HepG2 (cell line): ENCODE data around the gene RMRP. TPM values are rescaled to one million over a fixed set of nuclear protein-coding genes. Genes with fewer than 3 reads are reported as not detected.
A peak's percentile ranks its signal among the peaks of the same experiment; 100 is the strongest.

Source experiments
- AGO1 ChIP-seq: fragments of 200-400 bp; formaldehyde crosslinking; IDR thresholded peaks from 2 replicates; pipeline ENCODE4 v1.6.1; 2017; ENCODE audit warnings: mild to moderate bottlenecking, low read depth, low read length, moderate library complexity; ENCODE audit not compliant: poor library complexity, severe bottlenecking
- ARID2 ChIP-seq: sonication (generic); formaldehyde crosslinking; IDR thresholded peaks from 2 replicates; pipeline ENCODE4 v1.8.1; 2022; ENCODE audit warnings: mild to moderate bottlenecking, missing genetic modification reagents, borderline replicate concordance
- CBX5 ChIP-seq: sonication (generic); formaldehyde crosslinking; IDR thresholded peaks from 2 replicates; pipeline ENCODE4 v1.4.0; 2020; ENCODE audit warnings: missing genetic modification reagents, borderline replicate concordance
- FOXP1 ChIP-seq, 2 experiments: fragments of 450-650 bp in 1 of 2; IDR thresholded peaks; 2 replicates each; pipeline ENCODE4 v1.6.1; 2017 to 2018; ENCODE audit warnings: antibody characterized with exemption in 1 of 2
- KAT8 ChIP-seq: IDR thresholded peaks from 2 replicates; pipeline ENCODE4 v1.6.1; 2016; ENCODE audit warnings: missing genetic modification reagents, missing compliant biosample characterization
- KLF9 ChIP-seq: IDR thresholded peaks from 2 replicates; pipeline ENCODE4 v1.6.1; 2016; ENCODE audit warnings: low read depth
- MAFF ChIP-seq: IDR thresholded peaks from 2 replicates; pipeline ENCODE4 v1.6.1; 2011; ENCODE audit warnings: low read depth, low read length, improper control_type of control experiment
- MLX ChIP-seq: IDR thresholded peaks from 2 replicates; pipeline ENCODE4 v1.6.1; 2016
- NR2F2 ChIP-seq: IDR thresholded peaks from 2 replicates; pipeline ENCODE4 v1.6.1; 2012; ENCODE audit warnings: low read depth, inconsistent platforms, borderline replicate concordance
- RFXANK ChIP-seq: IDR thresholded peaks from 2 replicates; pipeline ENCODE4 v1.6.1; 2016
- SATB2 ChIP-seq: sonication (generic); formaldehyde crosslinking; IDR thresholded peaks from 2 replicates; pipeline ENCODE4 v1.5.0; 2020; ENCODE audit warnings: missing genetic modification reagents
- SIX4 ChIP-seq: sonication (generic); formaldehyde crosslinking; IDR thresholded peaks from 2 replicates; pipeline ENCODE4 v1.4.0; 2020; ENCODE audit warnings: missing genetic modification reagents
- YEATS4 ChIP-seq: sonication (generic); formaldehyde crosslinking; IDR thresholded peaks from 2 replicates; pipeline ENCODE4 v1.4.0; 2020; ENCODE audit warnings: missing genetic modification reagents, borderline replicate concordance
- ZBTB7B ChIP-seq: sonication (generic); formaldehyde crosslinking; IDR thresholded peaks from 2 replicates; pipeline ENCODE4 v1.4.0; 2020; ENCODE audit warnings: missing genetic modification reagents
- ZNF414 ChIP-seq: sonication (generic); formaldehyde crosslinking; IDR thresholded peaks from 2 replicates; pipeline ENCODE4 v1.5.0; 2020; ENCODE audit warnings: missing genetic modification reagents
- ZNF446 ChIP-seq: sonication (generic); formaldehyde crosslinking; IDR thresholded peaks from 2 replicates; pipeline ENCODE4 v1.5.0; 2020; ENCODE audit warnings: mild to moderate bottlenecking, missing genetic modification reagents
- ZNF816 ChIP-seq: sonication (generic); formaldehyde crosslinking; IDR thresholded peaks from 2 replicates; pipeline ENCODE4 v1.8.0; 2022; ENCODE audit warnings: missing genetic modification reagents, mild to moderate bottlenecking, borderline replicate concordance
- polyA plus RNA-seq, 8 experiments: library from polyadenylated mRNA; depleted of rRNA in 3 of 8; stranded (reverse) in 7 of 8; unstranded in 1 of 8; fragments of >200 nt; fragmentation: Illumina TruSeq in 4 of 8; extraction: Trizol in 4 of 8; gene quantifications; 2 replicates each; pipeline versions ENCODE4 v1.2.1 to v1.2.3, GENCODE V29; 2011 to 2016; ENCODE audit warnings: low read depth in 4 of 8, missing spikeins in 1 of 8, mixed read lengths in 1 of 8; ENCODE audit not compliant: insufficient read depth in 1 of 8
- total RNA-seq, 5 experiments: library from RNA; depleted of rRNA; stranded (reverse); fragments of >200 nt; fragmentation: Illumina TruSeq; extraction: Trizol; gene quantifications; 2 replicates each; pipeline ENCODE4 v1.2.3, GENCODE V29; 2016; ENCODE audit warnings: low read depth in 1 of 5
- TF ChIP-seq, protein P1 (sequence below): sonication (generic); formaldehyde crosslinking; IDR thresholded peaks from one replicate; pipeline ENCODE4 v1.5.1; 2020; ENCODE audit warnings: mild to moderate bottlenecking, missing genetic modification reagents; ENCODE audit errors: not compliant biosample characterization
- TF ChIP-seq, protein P2 (sequence below): sonication (generic); formaldehyde crosslinking; IDR thresholded peaks from 2 replicates; pipeline ENCODE4 v1.4.0; 2020; ENCODE audit warnings: mild to moderate bottlenecking, missing genetic modification reagents

RMRP gene
- total and polyA plus RNA-seq, 2 of the 13 experiments (the other 11 are each of a cell fraction or from before 2014, with no cell fraction given) = 51.4 to 4,025 TPM

DNA sequence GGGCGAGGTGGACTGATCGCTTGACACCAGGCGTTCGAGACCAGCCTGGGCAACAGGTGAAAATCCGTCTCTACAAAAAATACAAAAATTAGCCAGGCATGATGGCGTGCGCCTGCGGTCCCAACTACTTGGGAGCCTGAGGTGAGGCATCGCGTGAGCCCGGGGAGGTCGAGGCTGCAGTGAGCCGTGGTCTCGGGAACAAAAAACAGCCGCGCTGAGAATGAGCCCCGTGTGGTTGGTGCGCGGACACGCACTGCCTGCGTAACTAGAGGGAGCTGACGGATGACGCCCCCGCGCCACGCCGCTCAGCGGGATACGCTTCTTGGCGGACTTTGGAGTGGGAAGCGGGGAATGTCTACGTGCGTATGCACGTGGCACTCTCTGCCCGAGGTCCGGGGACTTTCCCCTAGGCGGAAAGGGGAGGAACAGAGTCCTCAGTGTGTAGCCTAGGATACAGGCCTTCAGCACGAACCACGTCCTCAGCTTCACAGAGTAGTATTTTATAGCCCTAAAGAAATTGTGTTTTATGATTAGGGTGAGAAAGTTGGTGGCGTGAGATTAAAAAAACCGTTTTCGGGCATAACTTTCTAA, at the start of gene RMRP (continued):
- TF ChIP-seq, protein P1, sequence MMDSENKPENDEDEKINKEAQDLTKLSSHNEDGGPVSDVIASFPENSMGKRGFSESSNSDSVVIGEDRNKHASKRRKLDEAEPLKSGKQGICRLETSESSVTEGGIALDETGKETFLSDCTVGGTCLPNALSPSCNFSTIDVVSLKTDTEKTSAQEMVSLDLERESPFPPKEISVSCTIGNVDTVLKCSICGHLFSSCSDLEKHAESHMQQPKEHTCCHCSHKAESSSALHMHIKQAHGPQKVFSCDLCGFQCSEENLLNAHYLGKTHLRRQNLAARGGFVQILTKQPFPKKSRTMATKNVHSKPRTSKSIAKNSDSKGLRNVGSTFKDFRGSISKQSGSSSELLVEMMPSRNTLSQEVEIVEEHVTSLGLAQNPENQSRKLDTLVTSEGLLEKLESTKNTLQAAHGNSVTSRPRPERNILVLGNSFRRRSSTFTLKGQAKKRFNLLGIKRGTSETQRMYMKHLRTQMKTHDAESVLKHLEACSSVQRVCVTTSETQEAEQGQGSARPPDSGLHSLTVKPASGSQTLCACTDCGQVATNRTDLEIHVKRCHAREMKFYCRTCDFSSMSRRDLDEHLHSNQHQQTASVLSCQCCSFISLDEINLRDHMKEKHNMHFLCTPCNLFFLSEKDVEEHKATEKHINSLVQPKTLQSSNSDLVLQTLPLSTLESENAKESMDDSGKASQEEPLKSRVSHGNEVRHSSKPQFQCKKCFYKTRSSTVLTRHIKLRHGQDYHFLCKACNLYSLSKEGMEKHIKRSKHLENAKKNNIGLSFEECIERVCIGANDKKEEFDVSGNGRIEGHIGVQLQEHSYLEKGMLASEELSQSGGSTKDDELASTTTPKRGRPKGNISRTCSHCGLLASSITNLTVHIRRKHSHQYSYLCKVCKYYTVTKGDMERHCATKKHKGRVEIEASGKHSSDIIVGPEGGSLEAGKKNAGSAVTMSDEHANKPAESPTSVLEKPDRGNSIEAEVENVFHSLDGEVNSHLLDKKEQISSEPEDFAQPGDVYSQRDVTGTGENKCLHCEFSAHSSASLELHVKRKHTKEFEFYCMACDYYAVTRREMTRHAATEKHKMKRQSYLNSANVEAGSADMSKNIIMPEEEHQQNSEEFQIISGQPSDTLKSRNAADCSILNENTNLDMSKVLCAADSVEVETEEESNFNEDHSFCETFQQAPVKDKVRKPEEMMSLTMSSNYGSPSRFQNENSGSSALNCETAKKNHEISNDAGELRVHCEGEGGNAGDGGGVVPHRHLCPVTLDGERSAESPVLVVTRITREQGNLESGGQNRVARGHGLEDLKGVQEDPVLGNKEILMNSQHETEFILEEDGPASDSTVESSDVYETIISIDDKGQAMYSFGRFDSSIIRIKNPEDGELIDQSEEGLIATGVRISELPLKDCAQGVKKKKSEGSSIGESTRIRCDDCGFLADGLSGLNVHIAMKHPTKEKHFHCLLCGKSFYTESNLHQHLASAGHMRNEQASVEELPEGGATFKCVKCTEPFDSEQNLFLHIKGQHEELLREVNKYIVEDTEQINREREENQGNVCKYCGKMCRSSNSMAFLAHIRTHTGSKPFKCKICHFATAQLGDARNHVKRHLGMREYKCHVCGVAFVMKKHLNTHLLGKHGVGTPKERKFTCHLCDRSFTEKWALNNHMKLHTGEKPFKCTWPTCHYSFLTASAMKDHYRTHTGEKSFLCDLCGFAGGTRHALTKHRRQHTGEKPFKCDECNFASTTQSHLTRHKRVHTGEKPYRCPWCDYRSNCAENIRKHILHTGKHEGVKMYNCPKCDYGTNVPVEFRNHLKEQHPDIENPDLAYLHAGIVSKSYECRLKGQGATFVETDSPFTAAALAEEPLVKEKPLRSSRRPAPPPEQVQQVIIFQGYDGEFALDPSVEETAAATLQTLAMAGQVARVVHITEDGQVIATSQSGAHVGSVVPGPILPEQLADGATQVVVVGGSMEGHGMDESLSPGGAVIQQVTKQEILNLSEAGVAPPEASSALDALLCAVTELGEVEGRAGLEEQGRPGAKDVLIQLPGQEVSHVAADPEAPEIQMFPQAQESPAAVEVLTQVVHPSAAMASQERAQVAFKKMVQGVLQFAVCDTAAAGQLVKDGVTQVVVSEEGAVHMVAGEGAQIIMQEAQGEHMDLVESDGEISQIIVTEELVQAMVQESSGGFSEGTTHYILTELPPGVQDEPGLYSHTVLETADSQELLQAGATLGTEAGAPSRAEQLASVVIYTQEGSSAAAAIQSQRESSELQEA (CRISPR knock-in tag) = peak; percentile 75
- TF ChIP-seq MLX (CRISPR knock-in tag) = peak; percentile 96
- TF ChIP-seq ARID2 (CRISPR knock-in tag) = peak; percentile 81; the same call in 1 of the 2 replicates
- TF ChIP-seq ZNF414 = peak; percentile 88; the same call in 1 of the 2 replicates
- peak; percentile 80; the same call in 1 of the 2 replicates for TF ChIP-seq SIX4 (CRISPR knock-in tag)
- peak; percentile 91; the same call in 1 of the 2 replicates for TF ChIP-seq CBX5 (CRISPR knock-in tag)
- peak; percentile 62; the same call in 1 of the 2 replicates for TF ChIP-seq KLF9 (CRISPR knock-in tag)
- TF ChIP-seq, protein P2, sequence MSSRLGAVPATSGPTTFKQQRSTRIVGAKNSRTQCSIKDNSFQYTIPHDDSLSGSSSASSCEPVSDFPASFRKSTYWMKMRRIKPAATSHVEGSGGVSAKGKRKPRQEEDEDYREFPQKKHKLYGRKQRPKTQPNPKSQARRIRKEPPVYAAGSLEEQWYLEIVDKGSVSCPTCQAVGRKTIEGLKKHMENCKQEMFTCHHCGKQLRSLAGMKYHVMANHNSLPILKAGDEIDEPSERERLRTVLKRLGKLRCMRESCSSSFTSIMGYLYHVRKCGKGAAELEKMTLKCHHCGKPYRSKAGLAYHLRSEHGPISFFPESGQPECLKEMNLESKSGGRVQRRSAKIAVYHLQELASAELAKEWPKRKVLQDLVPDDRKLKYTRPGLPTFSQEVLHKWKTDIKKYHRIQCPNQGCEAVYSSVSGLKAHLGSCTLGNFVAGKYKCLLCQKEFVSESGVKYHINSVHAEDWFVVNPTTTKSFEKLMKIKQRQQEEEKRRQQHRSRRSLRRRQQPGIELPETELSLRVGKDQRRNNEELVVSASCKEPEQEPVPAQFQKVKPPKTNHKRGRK = peak; percentile 66; the same call in 1 of the 2 replicates
- TF ChIP-seq AGO1 = no peak
- TF ChIP-seq MAFF = no peak
- peak; percentile 89; the same call in 1 of the 2 replicates for TF ChIP-seq ZBTB7B (CRISPR knock-in tag)
- TF ChIP-seq NR2F2 = peak; percentile 65; the same call in 1 of the 2 replicates
- peak; percentile 64; the same call in 1 of the 2 replicates for TF ChIP-seq SATB2 (CRISPR knock-in tag)
- no peak; the same call in 1 of the 2 replicates for TF ChIP-seq RFXANK (CRISPR knock-in tag)
- TF ChIP-seq ZNF816 = peak; percentile 99; the same call in 1 of the 2 replicates
- TF ChIP-seq KAT8 = peak; percentile 82
- TF ChIP-seq YEATS4 (CRISPR knock-in tag) = peak; percentile 98
- TF ChIP-seq ZNF446 (CRISPR knock-in tag) = no peak
- no peak for TF ChIP-seq FOXP1 (IDR thresholded peaks at IDR 0.05)
- no peak for TF ChIP-seq FOXP1 (CRISPR knock-in tag; IDR thresholded peaks at IDR 0.05)
